PC-9 (cell line): ENCODE results near the gene FERMT2. TPM values are rescaled to one million over a fixed set of nuclear protein-coding genes. Genes with fewer than 3 reads are reported as not detected.

Source experiments
- Bru-seq: library from RNA; stranded (reverse); fragments of 400-500 nt; gene quantifications from one replicate; lab custom pipeline; 2021; lab: Mats Ljungman, UMichigan
- BruChase-seq, 2 experiments: library from RNA; stranded (reverse); fragments of 400-500 nt; gene quantifications; one replicate each; lab custom pipeline; 2021; lab: Mats Ljungman, UMichigan
- BruUV-seq: library from RNA; stranded (reverse); fragments of 400-500 nt; replicated peaks from 2 replicates; lab custom pipeline; 2021; lab: Mats Ljungman, UMichigan
- CTCF ChIA-PET: fragments of 300-600 bp; sonication (Branson Sonifier 250); formaldehyde crosslinking; loops from one replicate; lab custom pipeline; 2022; ENCODE audit warnings: antibody characterized with exemption; lab: Charles Lee
- POLR2A ChIA-PET: fragments of 300-600 bp; sonication (Branson Sonifier 250); formaldehyde crosslinking; loops from one replicate; lab custom pipeline; 2022; ENCODE audit warnings: antibody characterized with exemption; ENCODE audit not compliant: unreplicated experiment; lab: Charles Lee
- DNase-seq, 2 experiments: peaks; one replicate each; pipeline versions ENCODE4 v3.0.0 to v3.0.0-alpha.2; 2015 to 2022; ENCODE audit warnings: mixed read lengths in 1 of 2
- H2AFZ ChIP-seq: fragments of 200-600 bp; sonication (generic); 2 replicates; pipeline ENCODE4 v1.8.1; 2017; ENCODE audit warnings: antibody characterized with exemption
- H3F3A ChIP-seq: fragments of 200-600 bp; sonication (generic); 2 replicates; pipeline ENCODE4 v1.8.1; 2017; ENCODE audit warnings: antibody characterized with exemption, mild to moderate bottlenecking, low read depth; ENCODE audit not compliant: insufficient read depth
- H3K27ac ChIP-seq: fragments of 200-600 bp; sonication (generic); 2 replicates; pipeline ENCODE4 v1.6.1; 2016; ENCODE audit warnings: mixed run types
- H3K27me3 ChIP-seq: fragments of 200-600 bp; sonication (generic); 2 replicates; pipeline ENCODE4 v1.6.1; 2016; ENCODE audit warnings: low read depth, mixed run types; ENCODE audit not compliant: insufficient read depth
- H3K36me3 ChIP-seq: fragments of 200-600 bp; sonication (generic); 2 replicates; pipeline ENCODE4 v1.6.1; 2016; ENCODE audit warnings: low read depth, mixed run types
- H3K4me1 ChIP-seq: fragments of 200-600 bp; sonication (generic); replicated peaks from 2 replicates; pipeline ENCODE4 v1.6.1; 2016; ENCODE audit warnings: mixed run types; ENCODE audit not compliant: insufficient read depth
- H3K4me2 ChIP-seq: fragments of 200-600 bp; sonication (generic); 2 replicates; pipeline ENCODE4 v1.6.1; 2017; ENCODE audit warnings: mixed run types
- H3K4me3 ChIP-seq: fragments of 200-600 bp; sonication (generic); 2 replicates; pipeline ENCODE4 v1.6.1; 2016; ENCODE audit warnings: mixed run types
- H3K79me2 ChIP-seq: fragments of 200-600 bp; sonication (generic); 2 replicates; pipeline ENCODE4 v1.6.1; 2017; ENCODE audit warnings: low read depth, mixed run types
- H3K9me2 ChIP-seq: fragments of 200-600 bp; sonication (generic); 2 replicates; pipeline ENCODE4 v1.8.1; 2017; ENCODE audit warnings: mild to moderate bottlenecking; ENCODE audit not compliant: insufficient read depth
- H3K9me3 ChIP-seq: fragments of 200-600 bp; sonication (generic); 2 replicates; pipeline ENCODE4 v1.8.1; 2016; ENCODE audit warnings: low read depth; ENCODE audit not compliant: insufficient read depth
- H4K20me1 ChIP-seq: fragments of 200-600 bp; sonication (generic); 2 replicates; pipeline ENCODE4 v1.8.1; 2017; ENCODE audit not compliant: insufficient read depth
- CTCF ChIP-seq: fragments of 200-600 bp; sonication (generic); conservative IDR thresholded peaks from 2 replicates; pipeline ENCODE4 v1.6.1; 2017; ENCODE audit warnings: mixed run types, antibody characterized with exemption, mild to moderate bottlenecking, moderate library complexity
- EZH2 ChIP-seq: fragments of 200-600 bp; sonication (generic); IDR thresholded peaks from 2 replicates; pipeline ENCODE4 v1.8.0; 2017; ENCODE audit warnings: antibody characterized with exemption, low read depth
- intact Hi-C: fragments of 100-400 bp; cut with micrococcal nuclease; formaldehyde crosslinking; loops from one replicate; pipeline ENCODE4 v1.10.0; 2022; ENCODE audit not compliant: unreplicated experiment
- long read RNA-seq: library from polyadenylated mRNA; stranded (forward); transcript quantifications from one replicate; pipeline ENCODE4 v2.0.0, GENCODE V29; 2022
- total RNA-seq: library from RNA; stranded (reverse); gene quantifications from 2 replicates; pipeline ENCODE4 v1.2.3, GENCODE V29; 2021

Gene FERMT2
- total RNA-seq (9.0 and 9.7 TPM in 2 replicates), Bru-seq, nascent RNA (percentile 59 among the genes with signal in this experiment), BruChase-seq, experiment 1, labeled RNA remaining after a 2-hour chase (percentile 65 among the genes with signal in this experiment), BruChase-seq, experiment 2, labeled RNA remaining after a 6-hour chase (percentile 60 among the genes with signal in this experiment)
- long read RNA-seq, partial matches to known transcripts = 0 of 5 reads
- long read RNA-seq, other reads (novel, unspliced or antisense) = 1 of 5 reads

- DNase-seq = peak; percentile 42 to 86
- no peaks in the 10 kb centered on the region for H3K36me3 ChIP-seq
- H3K4me2 ChIP-seq = peak within 1 kb of the TSS; percentile 86
- intact Hi-C loops = loop anchor here (5.0 kb wide), 1 partner anchor 399 kb away; the partner anchor contains the start of genes GPR137C and TXNDC16
- H3K27me3 ChIP-seq = no peaks in the 10 kb centered on the region
- no peaks in the 10 kb centered on the region for H3K9me3 ChIP-seq
- TF ChIP-seq CTCF (no peak), EZH2 (no peak)
- H3K4me3 ChIP-seq = peak within 1 kb of the TSS; percentile 93
- H4K20me1 ChIP-seq = no peaks in the 10 kb centered on the region
- H3F3A ChIP-seq = peaks cover 24% of the 10 kb centered on the region; the same call in 1 of the 2 replicates
- H3K4me1 ChIP-seq = peaks cover 23% of the 10 kb centered on the region
- peaks cover 12% of the 10 kb centered on the region; the same call in 1 of the 2 replicates for H3K79me2 ChIP-seq
- BruUV-seq = no TSS peak
- ChIA-PET POLR2A (interaction anchor here (0.5 to 0.7 kb wide), 6 partner anchors 45 to 1033 kb away, joined by 3 to 32 read pairs (median 6); no protein-coding TSS in a partner anchor), CTCF (interaction anchor here (0.6 kb wide), 1 partner anchor 354 kb away, joined by 9 read pairs; no protein-coding TSS in a partner anchor)
- H2AFZ ChIP-seq = peak within 1 kb of the TSS; percentile 98
- H3K9me2 ChIP-seq = no peaks in the 10 kb centered on the region
- peak within 1 kb of the TSS; percentile 59 for H3K27ac ChIP-seq
Observed at GRCh38 chr14:52950898-52951680, at the start of gene FERMT2. FERMT2 (minus strand) TSS chr14:52951050; CDS start chr14:52950568, 482 bp downstream.

GRCh38 chr14:52998376-52999015 is 47.6 kb upstream of the FERMT2 start:
- H3K4me3 ChIP-seq = no peak overlapping the region

More at GRCh38 chr14:52998376-52999015, 47.6 kb upstream of the FERMT2 start:
- Histone ChIP-seq H3K4me1 (no peaks in the 10 kb centered on the region), H3K27ac (no peak overlapping the region), H2AFZ (0 out of 2 replicates have a peak overlapping the region, but pooled peaks have one; percentile 16), H3K36me3 (no peaks in the 10 kb centered on the region), H3K4me2 (no peak overlapping the region), H3K27me3 (no peaks in the 10 kb centered on the region), H3K79me2 (no peaks in the 10 kb centered on the region), H4K20me1 (no peaks in the 10 kb centered on the region), H3F3A (no peaks in the 10 kb centered on the region), H3K9me3 (no peaks in the 10 kb centered on the region), H3K9me2 (no peaks in the 10 kb centered on the region)
- intact Hi-C loops = no loop called here
- no peak for DNase-seq
- TF ChIP-seq CTCF = no peak
- no peak for TF ChIP-seq EZH2
- BruUV-seq = no TSS peak
- ChIA-PET CTCF (no interaction called here), POLR2A (interaction anchor here (0.6 kb wide), 1 partner anchor 32 kb away, joined by 7 read pairs; no protein-coding TSS in a partner anchor)
